ENCODE data around the gene DOCK7.

DNA sequence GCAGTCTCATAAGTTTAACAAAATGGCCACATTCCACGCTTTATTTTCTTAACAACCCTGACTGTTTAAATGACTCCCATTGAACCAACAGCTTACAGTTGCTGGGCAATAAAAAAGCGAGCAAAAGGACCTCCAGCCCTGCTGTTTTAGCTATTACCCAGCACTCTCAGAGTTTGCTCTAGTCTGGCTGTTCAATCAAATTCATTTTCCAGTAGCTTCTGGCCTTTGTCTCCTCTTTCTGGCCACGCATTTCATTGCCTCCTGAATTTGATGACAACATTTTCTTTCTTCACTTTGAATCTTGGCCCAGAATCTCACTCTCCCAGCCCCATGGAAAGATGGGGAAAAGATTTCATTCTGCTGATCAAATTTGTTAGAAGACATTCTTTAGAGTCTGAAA, 44.1 kb upstream of the DOCK7 start:
- TF ChIP-seq CTCF (conservative IDR thresholded peaks at IDR 0.05; ENCODE audit: low read length) (no peak), EZH2phosphoT487 (IDR thresholded peaks at IDR 0.05; ENCODE audit: borderline replicate concordance) (no peak)
